ENCODE measurements around the gene ZNF609. TPM values are rescaled to one million over a fixed set of nuclear protein-coding genes. Genes with fewer than 3 reads are reported as not detected.

Gene ZNF609
- total and polyA plus RNA-seq, 2 of the 13 experiments (the other 11 are each of a cell fraction or from before 2014, with no cell fraction given) = 8.9 to 9.9 TPM

DNA sequence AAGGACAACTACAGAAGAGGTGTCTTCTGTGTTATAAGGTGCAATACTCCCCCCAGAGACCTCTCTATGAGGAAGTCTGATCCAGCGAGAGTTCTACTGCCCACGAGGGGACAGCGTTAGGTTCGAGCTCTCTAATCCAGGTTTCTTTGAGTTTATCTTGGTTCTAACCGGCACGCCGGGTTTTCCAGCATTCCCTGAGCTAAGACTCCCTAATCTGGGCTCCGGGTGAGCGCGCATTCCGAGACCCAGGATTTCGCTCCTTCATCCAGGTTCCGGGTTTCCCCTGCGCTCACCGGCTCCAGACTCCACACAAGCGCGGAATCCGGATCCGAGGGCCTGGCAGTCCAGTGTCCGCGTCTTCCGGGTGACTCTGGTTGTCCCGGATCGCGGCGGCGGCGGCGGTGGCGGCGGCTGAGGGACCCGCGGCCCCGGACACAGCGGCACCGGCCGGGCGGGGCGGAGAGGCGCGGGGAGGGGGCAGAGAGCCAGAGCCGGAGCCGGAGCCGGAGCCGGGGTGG, at the start of gene ZNF609 (continued):
- TF ChIP-seq MBNL3 (CRISPR knock-in tag; conservative IDR thresholded peaks at IDR 0.05) (no peak), SETDB1 (CRISPR knock-in tag; IDR thresholded peaks at IDR 0.05; ENCODE audit: borderline replicate concordance) (no peak), ZSCAN30 (CRISPR knock-in tag; IDR thresholded peaks at IDR 0.05) (no peak), REXO4 (CRISPR knock-in tag; IDR thresholded peaks at IDR 0.05; ENCODE audit: borderline replicate concordance) (no peak), ZNF468 (CRISPR knock-in tag; IDR thresholded peaks at IDR 0.05) (no peak), HDAC2 (CRISPR knock-in tag; IDR thresholded peaks at IDR 0.05) (peak; percentile 71), RBM22 (optimal IDR thresholded peaks at IDR 0.05; ENCODE audit: low read length) (no peak), TGIF2 (CRISPR knock-in tag; IDR thresholded peaks at IDR 0.05) (0 out of 2 replicates have a peak, but pooled peaks have one; percentile 39), ATF1 (CRISPR knock-in tag; IDR thresholded peaks at IDR 0.05) (no peak), ZZZ3 (CRISPR knock-in tag; IDR thresholded peaks at IDR 0.05; ENCODE audit: borderline replicate concordance) (no peak), KDM5B (CRISPR knock-in tag; IDR thresholded peaks at IDR 0.05; ENCODE audit: borderline replicate concordance) (no peak), SALL2 (CRISPR knock-in tag; IDR thresholded peaks at IDR 0.05) (no peak), ZNF17 (CRISPR knock-in tag; IDR thresholded peaks at IDR 0.05) (no peak), GATAD2A (CRISPR knock-in tag; IDR thresholded peaks at IDR 0.05) (peak; percentile 67), PPARG (CRISPR knock-in tag; conservative IDR thresholded peaks at IDR 0.05) (0 out of 2 replicates have a peak, but pooled peaks have one; percentile 45), PAX8 (CRISPR knock-in tag; IDR thresholded peaks at IDR 0.05; ENCODE audit: borderline replicate concordance) (no peak), ZBTB8A (CRISPR knock-in tag; IDR thresholded peaks at IDR 0.05; ENCODE audit: borderline replicate concordance, low read depth) (no peak), RFX3 (CRISPR knock-in tag; IDR thresholded peaks at IDR 0.05) (no peak), MTA1 (CRISPR knock-in tag; IDR thresholded peaks at IDR 0.05; ENCODE audit: borderline replicate concordance) (peak; percentile 85; the same call in 1 of the 2 replicates), PCBP2 (optimal IDR thresholded peaks at IDR 0.05; ENCODE audit: low read depth, low read length, poor library complexity, severe bottlenecking) (no peak), ZFY (CRISPR knock-in tag; IDR thresholded peaks at IDR 0.05) (peak; percentile 76), EP300 (IDR thresholded peaks at IDR 0.05; ENCODE audit: low read depth in 2 of 2, low read length in 2 of 2) (no peak), EP300 (CRISPR knock-in tag; IDR thresholded peaks at IDR 0.05; ENCODE audit: borderline replicate concordance) (no peak), ZNF644 (CRISPR knock-in tag; IDR thresholded peaks at IDR 0.05; ENCODE audit: low read depth) (no peak)
- TF ChIP-seq, protein P1, sequence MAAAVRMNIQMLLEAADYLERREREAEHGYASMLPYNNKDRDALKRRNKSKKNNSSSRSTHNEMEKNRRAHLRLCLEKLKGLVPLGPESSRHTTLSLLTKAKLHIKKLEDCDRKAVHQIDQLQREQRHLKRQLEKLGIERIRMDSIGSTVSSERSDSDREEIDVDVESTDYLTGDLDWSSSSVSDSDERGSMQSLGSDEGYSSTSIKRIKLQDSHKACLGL (CRISPR knock-in tag; IDR thresholded peaks at IDR 0.05) = peak; percentile 57; the same call in 1 of the 2 replicates
- TF ChIP-seq, protein P2, sequence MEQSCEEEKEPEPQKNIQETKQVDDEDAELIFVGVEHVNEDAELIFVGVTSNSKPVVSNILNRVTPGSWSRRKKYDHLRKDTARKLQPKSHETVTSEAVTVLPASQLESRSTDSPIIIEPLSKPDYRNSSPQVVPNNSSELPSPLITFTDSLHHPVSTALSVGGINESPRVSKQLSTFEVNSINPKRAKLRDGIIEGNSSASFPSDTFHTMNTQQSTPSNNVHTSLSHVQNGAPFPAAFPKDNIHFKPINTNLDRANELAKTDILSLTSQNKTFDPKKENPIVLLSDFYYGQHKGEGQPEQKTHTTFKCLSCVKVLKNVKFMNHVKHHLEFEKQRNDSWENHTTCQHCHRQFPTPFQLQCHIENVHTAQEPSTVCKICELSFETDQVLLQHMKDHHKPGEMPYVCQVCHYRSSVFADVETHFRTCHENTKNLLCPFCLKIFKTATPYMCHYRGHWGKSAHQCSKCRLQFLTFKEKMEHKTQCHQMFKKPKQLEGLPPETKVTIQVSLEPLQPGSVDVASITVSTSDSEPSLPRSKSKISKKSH (CRISPR knock-in tag; IDR thresholded peaks at IDR 0.05; ENCODE audit: borderline replicate concordance) = no peak
- TF ChIP-seq, protein P3, sequence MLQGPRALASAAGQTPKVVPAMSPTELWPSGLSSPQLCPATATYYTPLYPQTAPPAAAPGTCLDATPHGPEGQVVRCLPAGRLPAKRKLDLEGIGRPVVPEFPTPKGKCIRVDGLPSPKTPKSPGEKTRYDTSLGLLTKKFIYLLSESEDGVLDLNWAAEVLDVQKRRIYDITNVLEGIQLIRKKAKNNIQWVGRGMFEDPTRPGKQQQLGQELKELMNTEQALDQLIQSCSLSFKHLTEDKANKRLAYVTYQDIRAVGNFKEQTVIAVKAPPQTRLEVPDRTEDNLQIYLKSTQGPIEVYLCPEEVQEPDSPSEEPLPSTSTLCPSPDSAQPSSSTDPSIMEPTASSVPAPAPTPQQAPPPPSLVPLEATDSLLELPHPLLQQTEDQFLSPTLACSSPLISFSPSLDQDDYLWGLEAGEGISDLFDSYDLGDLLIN (CRISPR knock-in tag; IDR thresholded peaks at IDR 0.05; ENCODE audit: borderline replicate concordance) = no peak
